Esophagus muscularis mucosa (tissue), 4 donors: ENCODE data around the gene MITF. TPM values are rescaled to one million over a fixed set of nuclear protein-coding genes. Genes with fewer than 3 reads are reported as not detected.

Experiments used
- DNase-seq: peaks from one replicate; pipeline ENCODE4 v3.0.0-alpha.2; 2017; ENCODE audit errors: extremely low spot score
- H3K27ac ChIP-seq, 4 donors: fragments of 200-600 bp; sonication (generic); replicated peaks in 1 of 4; 1 replicate in 3 of 4; 2 replicates in 1 of 4; pipeline ENCODE4 v1.5.1; 2016 to 2019; ENCODE audit warnings: mild to moderate bottlenecking in 1 of 4
- H3K27me3 ChIP-seq, 4 donors: fragments of 200-600 bp; sonication (generic); one replicate each; pipeline versions ENCODE4 v1.5.1 to v1.6.0; 2016 to 2019
- H3K36me3 ChIP-seq, 4 donors: fragments of 200-600 bp; sonication (generic); one replicate each; pipeline ENCODE4 v1.5.1; 2016 to 2019
- H3K4me1 ChIP-seq, 4 donors: fragments of 200-600 bp; sonication (generic); one replicate each; pipeline ENCODE4 v1.5.1; 2016 to 2019
- H3K4me3 ChIP-seq, 4 donors: fragments of 200-600 bp; sonication (generic); 1 replicate in 2 of 4; 2 replicates in 2 of 4; pipeline ENCODE4 v1.5.1; 2016 to 2019; ENCODE audit warnings: mild to moderate bottlenecking in 4 of 4, moderate library complexity in 1 of 4
- H3K9me3 ChIP-seq, 4 donors: fragments of 200-600 bp; sonication (generic); 1 replicate in 3 of 4; 2 replicates in 1 of 4; pipeline ENCODE4 v1.5.1; 2016 to 2019
- CTCF ChIP-seq, 3 experiments: fragments of 200-600 bp in 2 of 3; fragments of 450-650 bp in 1 of 3; sonication (generic) in 2 of 3; IDR thresholded peaks; one replicate each; pipeline ENCODE4 v1.5.1; 2017 to 2019; ENCODE audit warnings: antibody characterized with exemption in 3 of 3, mild to moderate bottlenecking in 2 of 3, moderate library complexity in 1 of 3
- EP300 ChIP-seq: sonication (generic); formaldehyde crosslinking; IDR thresholded peaks from one replicate; pipeline ENCODE4 v1.6.1; 2017; ENCODE audit warnings: antibody characterized with exemption
- POLR2A ChIP-seq: fragments of 450-650 bp; IDR thresholded peaks from one replicate; pipeline ENCODE4 v1.6.1; 2017; ENCODE audit warnings: antibody characterized with exemption, moderate library complexity, mild to moderate bottlenecking, low read depth
- POLR2AphosphoS5 ChIP-seq, 2 donors: sonication (generic); formaldehyde crosslinking; IDR thresholded peaks; one replicate each; pipeline ENCODE4 v1.6.1; 2017; ENCODE audit warnings: antibody characterized with exemption in 2 of 2
- WGBS: methylation state at CpG from one replicate; pipeline ENCODE4 v1.1.5; 2018; 5-methylcytosine and 5-hydroxymethylcytosine counted together
- intact Hi-C: fragments of 100-400 bp; cut with DNase I; formaldehyde crosslinking; loops from one replicate; pipeline ENCODE4 v1.15.1; 2023
- total RNA-seq, 4 donors: library from RNA; depleted of rRNA; stranded (reverse); fragments of >200 nt; gene quantifications; one replicate each; pipeline versions ENCODE4 v1.1.0 to v1.2.1, GENCODE V29; 2016

MITF gene
- total RNA-seq, 4 donors from 2014 or later = 68.1 to 141 (median 81.2) TPM

GRCh38 chr3:69745505-69745904, 6.2 kb downstream of the MITF start:
- no peaks in the 10 kb centered on the region for H3K27me3 ChIP-seq
- DNase-seq = no peak
- 89% methylated on average over 2 of the region's 2 CpGs for WGBS
- no peaks in the 10 kb centered on the region for H3K9me3 ChIP-seq
- peaks cover 53 to 100% (median 100%) of the 10 kb centered on the region in 4 donors for H3K4me1 ChIP-seq
- intact Hi-C loops = no loop called here
- H3K4me3 ChIP-seq = no peak overlapping the region
- TF ChIP-seq EP300 = no peak
- no peak for TF ChIP-seq CTCF (IDR thresholded peaks at IDR 0.05)
- no peak for TF ChIP-seq POLR2AphosphoS5 (IDR thresholded peaks at IDR 0.05)
- no peak for TF ChIP-seq POLR2A
- no peaks in the 10 kb centered on the region for H3K36me3 ChIP-seq
- H3K27ac ChIP-seq = peak overlapping the region; percentile 78 to 94 (median 90)

GRCh38 chr3:69746119-69746518, 6.9 kb downstream of the MITF start:
- peaks cover 53 to 100% (median 100%) of the 10 kb centered on the region in 4 donors for H3K4me1 ChIP-seq
- 26% methylated on average over 2 of the region's 2 CpGs for WGBS
- TF ChIP-seq POLR2AphosphoS5 (IDR thresholded peaks at IDR 0.05) (peak in 1 of 2 donors; percentile 53), EP300 (no peak)

GRCh38 chr3:69747511-69748258, 8.4 kb downstream of the MITF start:
- Histone ChIP-seq H3K4me3 (no peak overlapping the region), H3K36me3 (no peaks in the 10 kb centered on the region), H3K9me3 (peaks cover 0 to 2% (median 0%) of the 10 kb centered on the region in 4 donors), H3K27me3 (no peaks in the 10 kb centered on the region), H3K27ac (peak overlapping the region; percentile 78 to 94 (median 90)), H3K4me1 (peaks cover 62 to 100% (median 98%) of the 10 kb centered on the region in 4 donors)
- TF ChIP-seq EP300 = no peak
- peak in 1 of 2 donors; percentile 5 for TF ChIP-seq POLR2AphosphoS5 (IDR thresholded peaks at IDR 0.05)
- intact Hi-C loops = no loop called here
- DNase-seq = no peak
- WGBS = 15% methylated on average over 2 of the region's 2 CpGs

More at GRCh38 chr3:69746119-69746518, 6.9 kb downstream of the MITF start:
- Histone ChIP-seq H3K36me3 (no peaks in the 10 kb centered on the region), H3K4me3 (peak overlapping the region; percentile 2 to 34 (median 13)), H3K27ac (peak overlapping the region; percentile 78 to 94 (median 90)), H3K9me3 (no peaks in the 10 kb centered on the region), H3K27me3 (no peaks in the 10 kb centered on the region)
- DNase-seq = no peak
- intact Hi-C loops = no loop called here

GRCh38 chr3:69748503-69748902, 9.2 kb downstream of the MITF start:
- Histone ChIP-seq H3K36me3 (no peaks in the 10 kb centered on the region), H3K9me3 (peaks cover 0 to 5% (median 0%) of the 10 kb centered on the region in 4 donors), H3K27me3 (no peaks in the 10 kb centered on the region), H3K27ac (peak overlapping the region; percentile 78 to 94 (median 90)), H3K4me1 (peaks cover 63 to 100% (median 97%) of the 10 kb centered on the region in 4 donors), H3K4me3 (no peak overlapping the region)
- DNase-seq = no peak
- TF ChIP-seq EP300 (no peak), POLR2A (no peak), POLR2AphosphoS5 (IDR thresholded peaks at IDR 0.05) (no peak), CTCF (IDR thresholded peaks at IDR 0.05) (no peak)
- intact Hi-C loops = no loop called here
- 80% methylated on average over 2 of the region's 2 CpGs for WGBS

GRCh38 chr3:69749461-69749860, 10.2 kb downstream of the MITF start:
- TF ChIP-seq CTCF (IDR thresholded peaks at IDR 0.05) (no peak), EP300 (no peak), POLR2AphosphoS5 (IDR thresholded peaks at IDR 0.05) (no peak), POLR2A (no peak)
- intact Hi-C loops = no loop called here
- H3K4me1 ChIP-seq = peaks cover 56 to 93% (median 89%) of the 10 kb centered on the region in 4 donors
- H3K27me3 ChIP-seq = no peaks in the 10 kb centered on the region
- WGBS = 57% methylated on average over 3 of the region's 3 CpGs
- no peak overlapping the region for H3K4me3 ChIP-seq
- H3K36me3 ChIP-seq = no peaks in the 10 kb centered on the region
- DNase-seq = no peak
- H3K27ac ChIP-seq = peak overlapping the region; percentile 78 to 94 (median 90)
- peaks cover 0 to 5% (median 0%) of the 10 kb centered on the region in 4 donors for H3K9me3 ChIP-seq
